Nephron (organoid): ENCODE measurements around the gene MACROD2.

Experiments used
- H3K27ac Mint-ChIP-seq, 3 experiments: 2 replicates each; pipeline ENCODE4 v1.8.0; 2020; ENCODE audit warnings: mixed read lengths in 3 of 3, mild to moderate bottlenecking in 2 of 3, moderate library complexity in 1 of 3
- H3K27me3 Mint-ChIP-seq: 2 replicates; pipeline ENCODE4 v1.8.0; 2021; ENCODE audit warnings: low read depth, mild to moderate bottlenecking, moderate library complexity, mixed read lengths
- H3K36me3 Mint-ChIP-seq: 2 replicates; pipeline ENCODE4 v1.8.0; 2020; ENCODE audit warnings: low read depth, mixed read lengths
- H3K4me1 Mint-ChIP-seq: 2 replicates; pipeline ENCODE4 v1.8.0; 2020; ENCODE audit warnings: mixed read lengths
- H3K4me3 Mint-ChIP-seq, 3 experiments: 2 replicates each; pipeline ENCODE4 v1.8.0; 2020; ENCODE audit warnings: mild to moderate bottlenecking in 3 of 3, mixed read lengths in 3 of 3, moderate library complexity in 2 of 3
- H3K9me3 Mint-ChIP-seq: 2 replicates; pipeline ENCODE4 v1.8.0; 2020; ENCODE audit warnings: mixed read lengths
- TF ChIP-seq, protein P1 (sequence below), 3 experiments: fragments of 200-600 bp; sonication (generic); IDR thresholded peaks; one replicate each; pipeline ENCODE4 v1.5.0; 2021; ENCODE audit warnings: antibody characterized with exemption in 3 of 3; ENCODE audit not compliant: unreplicated experiment in 3 of 3

The MACROD2 gene

DNA sequence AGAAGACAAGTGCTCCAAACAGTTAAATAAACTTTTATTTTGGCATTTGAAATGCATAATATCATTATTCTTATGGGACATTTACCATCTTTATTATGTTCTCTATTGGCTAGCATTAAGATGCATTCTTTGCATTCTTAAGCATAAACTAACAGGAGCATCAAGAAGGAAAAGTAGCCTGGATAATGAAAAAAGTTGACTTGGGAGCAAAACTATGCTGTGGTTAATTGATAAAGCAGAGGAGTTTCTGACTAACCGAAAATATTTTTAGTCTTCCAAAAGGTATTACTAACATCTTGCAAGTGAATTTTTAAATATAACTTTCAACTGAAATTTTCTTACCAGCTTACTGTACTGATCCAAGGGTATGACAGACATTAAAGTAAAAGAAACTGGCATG lies 201.8 kb downstream of the MACROD2 start:
- Mint-ChIP-seq H3K36me3 (no peaks in the 10 kb centered on the region), H3K9me3 (no peaks in the 10 kb centered on the region), H3K27me3 (no peaks in the 10 kb centered on the region), H3K4me3 (no peak overlapping the region), H3K27ac (no peak overlapping the region), H3K4me1 (peaks cover 13% of the 10 kb centered on the region)
- TF ChIP-seq, protein P1, sequence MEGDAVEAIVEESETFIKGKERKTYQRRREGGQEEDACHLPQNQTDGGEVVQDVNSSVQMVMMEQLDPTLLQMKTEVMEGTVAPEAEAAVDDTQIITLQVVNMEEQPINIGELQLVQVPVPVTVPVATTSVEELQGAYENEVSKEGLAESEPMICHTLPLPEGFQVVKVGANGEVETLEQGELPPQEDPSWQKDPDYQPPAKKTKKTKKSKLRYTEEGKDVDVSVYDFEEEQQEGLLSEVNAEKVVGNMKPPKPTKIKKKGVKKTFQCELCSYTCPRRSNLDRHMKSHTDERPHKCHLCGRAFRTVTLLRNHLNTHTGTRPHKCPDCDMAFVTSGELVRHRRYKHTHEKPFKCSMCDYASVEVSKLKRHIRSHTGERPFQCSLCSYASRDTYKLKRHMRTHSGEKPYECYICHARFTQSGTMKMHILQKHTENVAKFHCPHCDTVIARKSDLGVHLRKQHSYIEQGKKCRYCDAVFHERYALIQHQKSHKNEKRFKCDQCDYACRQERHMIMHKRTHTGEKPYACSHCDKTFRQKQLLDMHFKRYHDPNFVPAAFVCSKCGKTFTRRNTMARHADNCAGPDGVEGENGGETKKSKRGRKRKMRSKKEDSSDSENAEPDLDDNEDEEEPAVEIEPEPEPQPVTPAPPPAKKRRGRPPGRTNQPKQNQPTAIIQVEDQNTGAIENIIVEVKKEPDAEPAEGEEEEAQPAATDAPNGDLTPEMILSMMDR (IDR thresholded peaks at IDR 0.05; ENCODE audit: unreplicated experiment in 3 of 3), result no peak

DNA sequence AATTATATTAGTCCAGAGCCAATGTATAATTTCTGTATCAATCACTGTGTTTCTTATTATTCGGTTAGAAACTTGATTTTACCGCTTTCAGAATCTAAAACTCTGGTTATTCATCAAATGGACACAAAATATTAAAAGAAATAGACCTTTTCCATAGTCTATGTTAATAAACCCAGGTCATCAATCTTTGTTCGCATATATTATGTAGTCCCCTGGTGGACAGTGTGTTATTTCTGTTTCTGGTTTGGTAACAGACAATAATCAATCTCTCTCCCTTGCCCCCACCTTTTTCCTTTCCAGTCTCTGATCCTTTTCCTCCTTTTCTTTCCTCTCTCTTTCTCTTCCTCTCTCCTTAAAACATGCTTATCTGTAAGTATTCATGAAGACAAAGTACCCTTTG lies 203.1 kb downstream of the MACROD2 start:
- Mint-ChIP-seq H3K4me1 (peaks cover 13% of the 10 kb centered on the region), H3K27ac (no peak overlapping the region), H3K9me3 (peaks cover 9% of the 10 kb centered on the region), H3K4me3 (no peak overlapping the region), H3K36me3 (peaks cover 4% of the 10 kb centered on the region), H3K27me3 (peaks cover under 1% of the 10 kb centered on the region)
- TF ChIP-seq, protein P1 (IDR thresholded peaks at IDR 0.05; ENCODE audit: unreplicated experiment in 3 of 3), result no peak

DNA sequence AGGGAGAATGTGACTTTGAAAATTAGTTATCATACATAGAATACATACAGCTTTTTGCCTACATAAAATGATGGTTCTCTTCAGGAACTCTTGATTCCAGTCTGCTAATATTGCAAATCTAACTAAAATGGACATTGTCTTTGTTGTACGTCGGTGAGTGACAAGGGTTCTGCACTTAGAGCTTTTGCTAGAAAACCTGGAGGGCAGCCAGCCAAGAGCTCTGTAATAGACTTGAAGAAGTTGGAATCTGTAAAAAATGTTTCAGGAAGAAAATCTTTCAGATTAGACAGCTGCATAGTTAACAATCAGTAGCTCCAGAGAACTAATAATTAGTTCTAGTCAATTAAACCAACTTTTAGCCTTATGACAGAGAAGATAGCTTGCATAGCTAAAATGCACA lies 203.8 kb downstream of the MACROD2 start:
- TF ChIP-seq, protein P1 (IDR thresholded peaks at IDR 0.05; ENCODE audit: unreplicated experiment in 3 of 3), result no peak
- H3K27ac Mint-ChIP-seq, result no peak overlapping the region
- H3K27me3 Mint-ChIP-seq, result peaks cover 4% of the 10 kb centered on the region
- H3K9me3 Mint-ChIP-seq, result peaks cover 11% of the 10 kb centered on the region
- H3K36me3 Mint-ChIP-seq, result peaks cover 4% of the 10 kb centered on the region
- peaks cover 13% of the 10 kb centered on the region for H3K4me1 Mint-ChIP-seq
- no peak overlapping the region for H3K4me3 Mint-ChIP-seq

DNA sequence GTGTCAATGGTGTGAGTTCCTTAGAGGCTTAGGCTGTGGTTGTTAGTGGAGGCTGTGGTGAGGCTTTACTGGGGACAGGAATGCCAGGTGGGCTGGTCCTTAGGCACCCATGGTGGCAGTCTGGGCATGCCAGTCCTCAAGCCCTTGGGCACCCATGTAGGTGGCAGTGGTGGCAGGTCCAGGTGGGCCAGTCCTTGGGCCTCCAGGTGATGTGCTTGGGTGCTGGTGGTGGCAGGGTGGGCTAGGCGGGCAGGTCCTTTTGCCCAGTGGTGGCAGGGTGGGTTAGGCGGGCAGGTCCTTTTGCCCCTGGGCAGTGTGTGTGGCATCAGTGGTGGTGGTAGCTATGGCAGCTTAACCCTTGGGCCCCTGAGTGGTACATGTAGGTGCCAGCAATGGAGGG lies 208.3 kb downstream of the MACROD2 start:
- Mint-ChIP-seq H3K4me1 (no peaks in the 10 kb centered on the region), H3K9me3 (peaks cover 17% of the 10 kb centered on the region)

DNA sequence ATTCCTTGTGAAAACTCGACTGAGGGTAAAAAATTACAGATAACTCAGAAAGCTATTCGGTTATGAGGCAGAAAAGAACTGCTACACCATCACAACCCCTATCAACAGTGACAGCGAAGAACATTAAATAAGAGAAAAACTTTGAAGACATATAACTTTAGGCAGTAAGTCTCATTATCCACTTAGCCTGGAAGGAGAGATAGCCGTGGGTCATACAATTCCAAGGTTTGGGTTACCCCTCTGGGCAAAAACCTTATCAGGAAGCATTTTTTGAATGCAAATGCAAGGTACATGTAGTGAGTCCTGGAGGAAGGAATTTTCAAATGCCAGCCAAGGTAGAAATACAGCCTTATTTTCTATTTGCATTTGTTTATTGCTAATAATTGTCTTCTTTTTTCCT lies 212.3 kb downstream of the MACROD2 start:
- Mint-ChIP-seq H3K27ac (no peak overlapping the region), H3K36me3 (peaks cover 4% of the 10 kb centered on the region), H3K4me3 (no peak overlapping the region), H3K27me3 (peaks cover 4% of the 10 kb centered on the region), H3K4me1 (no peaks in the 10 kb centered on the region), H3K9me3 (peaks cover 14% of the 10 kb centered on the region)
- TF ChIP-seq, protein P1 (IDR thresholded peaks at IDR 0.05; ENCODE audit: unreplicated experiment in 3 of 3), result no peak

More for the DNA sequence above, 208.3 kb downstream of the MACROD2 start:
- H3K27me3 Mint-ChIP-seq, result peaks cover 4% of the 10 kb centered on the region
- peaks cover 4% of the 10 kb centered on the region for H3K36me3 Mint-ChIP-seq
- TF ChIP-seq, protein P1 (IDR thresholded peaks at IDR 0.05; ENCODE audit: unreplicated experiment in 3 of 3), result no peak
- H3K4me3 Mint-ChIP-seq, result no peak overlapping the region
- H3K27ac Mint-ChIP-seq, result no peak overlapping the region

DNA sequence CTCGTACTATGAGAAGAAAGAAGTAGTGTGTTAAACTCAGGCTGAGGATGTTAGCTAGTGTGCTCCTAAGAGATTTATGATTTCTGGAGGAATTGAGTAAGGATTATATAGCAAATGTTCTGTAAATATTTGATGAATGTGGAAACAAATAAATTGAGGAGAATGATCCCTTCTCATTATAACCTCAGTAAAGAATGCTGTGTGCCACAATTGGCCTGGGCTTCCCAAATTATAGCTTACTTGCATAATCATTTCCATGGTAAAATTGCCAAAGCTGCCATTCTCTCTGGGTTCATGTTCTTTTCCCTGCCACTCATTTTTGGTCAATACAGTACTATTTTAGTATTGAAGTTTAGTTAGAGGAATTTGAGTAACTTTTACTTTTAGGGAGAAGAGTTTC lies 213.6 kb downstream of the MACROD2 start:
- Mint-ChIP-seq H3K4me1 (no peaks in the 10 kb centered on the region), H3K9me3 (peaks cover 6% of the 10 kb centered on the region), H3K36me3 (no peaks in the 10 kb centered on the region), H3K27ac (no peak overlapping the region), H3K4me3 (no peak overlapping the region), H3K27me3 (no peaks in the 10 kb centered on the region)
- TF ChIP-seq, protein P1 (IDR thresholded peaks at IDR 0.05; ENCODE audit: unreplicated experiment in 3 of 3), result no peak
